MM.1S (cell line): ENCODE measurements around the gene PTGDR2.

ENCODE experiments used
- EZH2 ChIP-seq: fragments of 300-600 bp; sonication (generic); optimal IDR thresholded peaks from 2 replicates; pipeline ENCODE3; 2017; ENCODE audit warnings: low read depth, mild to moderate bottlenecking, antibody characterized with exemption, low read length, mixed read lengths
- EZH2phosphoT487 ChIP-seq: fragments of 300-600 bp; sonication (generic); IDR thresholded peaks from 2 replicates; pipeline ENCODE4 v1.6.1; 2018; ENCODE audit warnings: antibody characterized with exemption, low read length
- TF ChIP-seq, protein P1 (sequence below): fragments of 300-600 bp; sonication (generic); IDR thresholded peaks from 2 replicates; pipeline ENCODE4 v1.5.1; 2016; ENCODE audit warnings: antibody characterized with exemption, low read length, mixed read lengths

DNA sequence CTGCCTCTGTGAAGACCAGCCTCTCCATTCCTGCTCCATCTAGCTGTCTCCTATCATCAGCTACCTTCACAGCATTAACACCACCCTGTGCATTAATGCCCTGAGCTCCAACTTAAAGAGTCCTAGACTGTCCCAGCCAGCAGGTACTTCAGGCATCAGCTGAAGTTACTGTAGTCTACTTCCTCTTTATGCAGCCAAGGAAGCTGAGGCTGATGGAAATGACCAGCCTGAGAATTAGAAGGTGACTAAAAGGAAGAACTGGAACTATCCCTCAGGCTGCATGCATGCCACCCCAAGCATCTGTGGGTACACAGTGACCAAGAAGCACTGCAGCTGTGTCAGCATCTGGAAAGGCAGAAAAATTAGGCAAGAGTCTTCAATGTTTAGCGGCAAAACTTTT, 42.4 kb downstream of the PTGDR2 start:
- no peak for TF ChIP-seq EZH2
- TF ChIP-seq, protein P1, sequence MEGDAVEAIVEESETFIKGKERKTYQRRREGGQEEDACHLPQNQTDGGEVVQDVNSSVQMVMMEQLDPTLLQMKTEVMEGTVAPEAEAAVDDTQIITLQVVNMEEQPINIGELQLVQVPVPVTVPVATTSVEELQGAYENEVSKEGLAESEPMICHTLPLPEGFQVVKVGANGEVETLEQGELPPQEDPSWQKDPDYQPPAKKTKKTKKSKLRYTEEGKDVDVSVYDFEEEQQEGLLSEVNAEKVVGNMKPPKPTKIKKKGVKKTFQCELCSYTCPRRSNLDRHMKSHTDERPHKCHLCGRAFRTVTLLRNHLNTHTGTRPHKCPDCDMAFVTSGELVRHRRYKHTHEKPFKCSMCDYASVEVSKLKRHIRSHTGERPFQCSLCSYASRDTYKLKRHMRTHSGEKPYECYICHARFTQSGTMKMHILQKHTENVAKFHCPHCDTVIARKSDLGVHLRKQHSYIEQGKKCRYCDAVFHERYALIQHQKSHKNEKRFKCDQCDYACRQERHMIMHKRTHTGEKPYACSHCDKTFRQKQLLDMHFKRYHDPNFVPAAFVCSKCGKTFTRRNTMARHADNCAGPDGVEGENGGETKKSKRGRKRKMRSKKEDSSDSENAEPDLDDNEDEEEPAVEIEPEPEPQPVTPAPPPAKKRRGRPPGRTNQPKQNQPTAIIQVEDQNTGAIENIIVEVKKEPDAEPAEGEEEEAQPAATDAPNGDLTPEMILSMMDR: no peak
- no peak for TF ChIP-seq EZH2phosphoT487
